ENCODE measurements around the gene FER1L5. TPM values are rescaled to one million over a fixed set of nuclear protein-coding genes. Genes with fewer than 3 reads are reported as not detected.

Gene FER1L5
- total and polyA plus RNA-seq, 2 donors (not counting 1 experiment from before 2014, with no cell fraction given): 0.24 to 0.50 TPM

DNA sequence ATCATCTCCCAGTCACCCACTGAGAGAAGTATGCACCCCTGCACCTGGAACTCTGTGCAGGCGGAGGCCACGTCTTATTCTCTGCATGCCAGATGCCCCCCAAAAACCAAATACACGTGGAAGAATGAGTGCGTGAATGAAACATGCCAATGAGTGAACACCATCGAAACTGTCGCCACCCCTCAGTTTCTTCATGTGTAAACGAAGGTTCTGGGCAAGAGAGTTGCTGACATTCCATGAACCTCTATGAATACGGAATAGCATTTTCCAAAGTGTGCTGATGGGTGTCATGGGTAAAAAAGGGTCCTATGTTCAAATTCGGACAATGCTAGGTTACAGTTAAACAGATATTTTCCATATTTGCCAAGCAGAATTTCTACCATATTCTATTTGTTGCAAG lies 19.8 kb downstream of the FER1L5 start:
- H3K9ac ChIP-seq (ENCODE audit: insufficient read depth, low read length): no peak overlapping the region
- H4K20me1 ChIP-seq (ENCODE audit: control insufficient read depth, extremely low read depth, insufficient read depth, low read length): no peaks in the 10 kb centered on the region
- TF ChIP-seq EZH2 (IDR thresholded peaks at IDR 0.05; ENCODE audit: low read length, missing control alignments): no peak
- TF ChIP-seq, protein P1, sequence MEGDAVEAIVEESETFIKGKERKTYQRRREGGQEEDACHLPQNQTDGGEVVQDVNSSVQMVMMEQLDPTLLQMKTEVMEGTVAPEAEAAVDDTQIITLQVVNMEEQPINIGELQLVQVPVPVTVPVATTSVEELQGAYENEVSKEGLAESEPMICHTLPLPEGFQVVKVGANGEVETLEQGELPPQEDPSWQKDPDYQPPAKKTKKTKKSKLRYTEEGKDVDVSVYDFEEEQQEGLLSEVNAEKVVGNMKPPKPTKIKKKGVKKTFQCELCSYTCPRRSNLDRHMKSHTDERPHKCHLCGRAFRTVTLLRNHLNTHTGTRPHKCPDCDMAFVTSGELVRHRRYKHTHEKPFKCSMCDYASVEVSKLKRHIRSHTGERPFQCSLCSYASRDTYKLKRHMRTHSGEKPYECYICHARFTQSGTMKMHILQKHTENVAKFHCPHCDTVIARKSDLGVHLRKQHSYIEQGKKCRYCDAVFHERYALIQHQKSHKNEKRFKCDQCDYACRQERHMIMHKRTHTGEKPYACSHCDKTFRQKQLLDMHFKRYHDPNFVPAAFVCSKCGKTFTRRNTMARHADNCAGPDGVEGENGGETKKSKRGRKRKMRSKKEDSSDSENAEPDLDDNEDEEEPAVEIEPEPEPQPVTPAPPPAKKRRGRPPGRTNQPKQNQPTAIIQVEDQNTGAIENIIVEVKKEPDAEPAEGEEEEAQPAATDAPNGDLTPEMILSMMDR (conservative IDR thresholded peaks at IDR 0.05 in 1 of 2, IDR thresholded peaks at IDR 0.05 in 1 of 2; ENCODE audit: low read depth in 1 of 2, low read length in 2 of 2): no peak
- H3K79me2 ChIP-seq (ENCODE audit: control insufficient read depth, insufficient read depth, low read length): no peaks in the 10 kb centered on the region
- no peaks in the 10 kb centered on the region for H3K36me3 ChIP-seq (ENCODE audit: control insufficient read depth, insufficient read depth, low read length)
- H3K27me3 ChIP-seq (ENCODE audit: control insufficient read depth, insufficient read depth, low read length): no peaks in the 10 kb centered on the region
- no peak for DNase-seq (ENCODE audit: low read depth in 2 of 2)
- H3K4me2 ChIP-seq (ENCODE audit: extremely low read depth, insufficient read depth, low read length): no peak overlapping the region
- no peaks in the 10 kb centered on the region for H3K9me3 ChIP-seq (ENCODE audit: control insufficient read depth, insufficient read depth, low read depth, low read length)
- H3K4me1 ChIP-seq (ENCODE audit: control insufficient read depth, extremely low read depth, insufficient read depth, low read length): no peaks in the 10 kb centered on the region
- no peak overlapping the region for H3K27ac ChIP-seq (ENCODE audit: insufficient read depth, low read length)
- no peak overlapping the region for H2AFZ ChIP-seq (ENCODE audit: low read length)
- H3K4me3 ChIP-seq (replicated peaks in 1 of 4; ENCODE audit: control extremely low read depth in 1 of 4, insufficient read depth in 1 of 4, low read depth in 3 of 4, low read length in 4 of 4): no peak overlapping the region

DNA sequence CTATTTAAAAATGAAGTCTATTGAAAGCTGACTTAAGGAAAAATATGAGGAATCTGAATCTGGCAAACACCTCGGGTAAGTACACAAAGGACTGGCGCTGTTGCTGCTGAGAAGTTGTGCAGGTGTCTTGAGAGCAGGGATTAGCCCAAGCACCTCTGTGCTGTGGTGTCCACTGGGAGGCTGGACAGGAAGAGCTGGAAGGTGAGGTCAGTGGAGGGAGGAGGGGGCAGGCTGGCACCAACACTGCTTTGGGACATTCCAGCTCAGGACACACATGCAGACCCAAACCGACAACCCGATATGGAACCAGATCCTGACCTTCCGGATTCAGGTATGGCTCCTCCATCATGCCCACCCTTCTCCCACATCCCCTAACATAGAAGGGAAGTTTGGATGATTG lies 20.6 kb downstream of the FER1L5 start:
- Histone ChIP-seq H3K4me2 (ENCODE audit: extremely low read depth, insufficient read depth, low read length) (no peak overlapping the region), H3K9me3 (ENCODE audit: control insufficient read depth, insufficient read depth, low read depth, low read length) (no peaks in the 10 kb centered on the region), H3K9ac (ENCODE audit: insufficient read depth, low read length) (no peak overlapping the region), H3K4me3 (replicated peaks in 1 of 4; ENCODE audit: control extremely low read depth in 1 of 4, insufficient read depth in 1 of 4, low read depth in 3 of 4, low read length in 4 of 4) (no peak overlapping the region), H3K27ac (ENCODE audit: insufficient read depth, low read length) (no peak overlapping the region), H2AFZ (ENCODE audit: low read length) (no peak overlapping the region), H4K20me1 (ENCODE audit: control insufficient read depth, extremely low read depth, insufficient read depth, low read length) (no peaks in the 10 kb centered on the region), H3K79me2 (ENCODE audit: control insufficient read depth, insufficient read depth, low read length) (no peaks in the 10 kb centered on the region), H3K27me3 (ENCODE audit: control insufficient read depth, insufficient read depth, low read length) (no peaks in the 10 kb centered on the region), H3K4me1 (ENCODE audit: control insufficient read depth, extremely low read depth, insufficient read depth, low read length) (no peaks in the 10 kb centered on the region), H3K36me3 (ENCODE audit: control insufficient read depth, insufficient read depth, low read length) (no peaks in the 10 kb centered on the region)
- no peak for DNase-seq (ENCODE audit: low read depth in 2 of 2)
- TF ChIP-seq, protein P1 (conservative IDR thresholded peaks at IDR 0.05 in 1 of 2, IDR thresholded peaks at IDR 0.05 in 1 of 2; ENCODE audit: low read depth in 1 of 2, low read length in 2 of 2): no peak
- no peak for TF ChIP-seq EZH2 (IDR thresholded peaks at IDR 0.05; ENCODE audit: low read length, missing control alignments)

DNA sequence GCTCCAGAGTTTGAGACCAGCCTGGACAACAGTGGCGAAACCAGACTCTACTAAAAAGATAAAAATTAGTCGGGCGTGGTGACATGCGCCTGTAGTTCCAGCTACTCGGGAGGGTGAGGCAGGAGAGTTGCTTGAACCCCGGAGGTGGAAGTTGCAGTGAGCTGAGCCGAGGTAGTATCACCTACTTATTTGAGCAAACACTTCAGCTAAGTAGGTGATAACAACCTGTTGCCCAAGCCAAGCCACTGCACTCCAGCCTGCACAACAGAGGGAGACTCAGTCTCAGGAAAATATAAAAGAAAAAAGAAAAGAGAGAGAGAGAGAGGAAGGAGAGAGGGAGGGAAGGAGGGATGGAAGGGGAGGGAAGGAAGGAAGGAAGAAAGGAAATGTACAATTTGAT lies 21.3 kb downstream of the FER1L5 start:
- no peaks in the 10 kb centered on the region for H3K4me1 ChIP-seq (ENCODE audit: control insufficient read depth, extremely low read depth, insufficient read depth, low read length)
- no peak overlapping the region for H3K9ac ChIP-seq (ENCODE audit: insufficient read depth, low read length)
- no peak overlapping the region for H2AFZ ChIP-seq (ENCODE audit: low read length)
- no peak for DNase-seq (ENCODE audit: low read depth in 2 of 2)
- H3K79me2 ChIP-seq (ENCODE audit: control insufficient read depth, insufficient read depth, low read length): no peaks in the 10 kb centered on the region
- no peak for TF ChIP-seq EZH2 (IDR thresholded peaks at IDR 0.05; ENCODE audit: low read length, missing control alignments)
- TF ChIP-seq, protein P1 (conservative IDR thresholded peaks at IDR 0.05 in 1 of 2, IDR thresholded peaks at IDR 0.05 in 1 of 2; ENCODE audit: low read depth in 1 of 2, low read length in 2 of 2): no peak
- no peaks in the 10 kb centered on the region for H3K27me3 ChIP-seq (ENCODE audit: control insufficient read depth, insufficient read depth, low read length)
- no peak overlapping the region for H3K4me3 ChIP-seq (replicated peaks in 1 of 4; ENCODE audit: control extremely low read depth in 1 of 4, insufficient read depth in 1 of 4, low read depth in 3 of 4, low read length in 4 of 4)
- H3K9me3 ChIP-seq (ENCODE audit: control insufficient read depth, insufficient read depth, low read depth, low read length): no peaks in the 10 kb centered on the region
- no peaks in the 10 kb centered on the region for H4K20me1 ChIP-seq (ENCODE audit: control insufficient read depth, extremely low read depth, insufficient read depth, low read length)
- H3K4me2 ChIP-seq (ENCODE audit: extremely low read depth, insufficient read depth, low read length): no peak overlapping the region
- no peak overlapping the region for H3K27ac ChIP-seq (ENCODE audit: insufficient read depth, low read length)
- no peaks in the 10 kb centered on the region for H3K36me3 ChIP-seq (ENCODE audit: control insufficient read depth, insufficient read depth, low read length)

Data from fibroblast of lung (primary cell).